OCI-LY7 (cell line): ENCODE data around the gene MRPL40. TPM values are rescaled to one million over a fixed set of nuclear protein-coding genes. Genes with fewer than 3 reads are reported as not detected.

Experiments used
- BruUV-seq: library from RNA; stranded (reverse); fragments of 400-500 nt; replicated peaks from 2 replicates; lab custom pipeline; 2021; lab: Mats Ljungman, UMichigan
- CTCF ChIA-PET: fragments of 300-600 bp; sonication (Branson Sonifier 250); formaldehyde crosslinking; loops from one replicate; lab custom pipeline; 2022; ENCODE audit warnings: antibody characterized with exemption; ENCODE audit not compliant: unreplicated experiment; lab: Charles Lee
- POLR2A ChIA-PET: fragments of 300-600 bp; sonication (Branson Sonifier 250); formaldehyde crosslinking; loops from one replicate; lab custom pipeline; 2022; ENCODE audit warnings: antibody characterized with exemption; lab: Charles Lee
- DNase-seq: peaks from one replicate; pipeline ENCODE4 v3.0.0-alpha.2; 2015; ENCODE audit warnings: low spot score
- H2AFZ ChIP-seq: fragments of 200-600 bp; sonication (generic), shearing (Covaris generic); 2 replicates; pipeline ENCODE4 v1.6.1; 2014; ENCODE audit warnings: mild to moderate bottlenecking, antibody characterized with exemption, low read length, moderate library complexity
- H3K27ac ChIP-seq: fragments of 200-600 bp; sonication (generic); 2 replicates; pipeline ENCODE4 v1.5.1; 2014; ENCODE audit warnings: mixed run types, low read depth, mild to moderate bottlenecking, moderate library complexity, low read length, inconsistent platforms; ENCODE audit not compliant: poor library complexity, severe bottlenecking
- H3K36me3 ChIP-seq: fragments of 200-600 bp; sonication (generic); 2 replicates; pipeline ENCODE4 v1.6.1; 2014; ENCODE audit warnings: mild to moderate bottlenecking, antibody characterized with exemption, low read length, moderate library complexity, mixed read lengths; ENCODE audit not compliant: insufficient read depth
- H3K4me1 ChIP-seq: fragments of 200-600 bp; sonication (generic); 2 replicates; pipeline ENCODE4 v1.5.1; 2014; ENCODE audit warnings: mild to moderate bottlenecking, low read length; ENCODE audit not compliant: insufficient read depth, poor library complexity, severe bottlenecking
- H3K4me2 ChIP-seq: fragments of 200-600 bp; sonication (generic); 2 replicates; pipeline ENCODE4 v1.6.1; 2014; ENCODE audit warnings: mild to moderate bottlenecking, low read length
- H3K4me3 ChIP-seq: fragments of 200-600 bp; sonication (generic); 2 replicates; pipeline ENCODE4 v1.5.1; 2014; ENCODE audit warnings: mild to moderate bottlenecking, low read depth, low read length; ENCODE audit not compliant: poor library complexity, severe bottlenecking
- H3K79me2 ChIP-seq: fragments of 200-600 bp; sonication (generic); 2 replicates; pipeline ENCODE4 v1.6.1; 2016; ENCODE audit warnings: low read depth, mild to moderate bottlenecking, low read length, moderate library complexity, mixed read lengths; ENCODE audit not compliant: insufficient read depth
- H3K9me2 ChIP-seq: fragments of 200-600 bp; sonication (generic); 2 replicates; pipeline ENCODE4 v1.6.1; 2016; ENCODE audit warnings: mild to moderate bottlenecking, low read length, mixed read lengths; ENCODE audit not compliant: insufficient read depth
- H3K9me3 ChIP-seq: fragments of 200-600 bp; sonication (generic); 2 replicates; pipeline ENCODE4 v1.6.1; 2014; ENCODE audit warnings: mild to moderate bottlenecking, mixed run types, low read length, mixed read lengths
- H4K20me1 ChIP-seq: fragments of 200-600 bp; sonication (generic); 2 replicates; pipeline ENCODE4 v1.6.1; 2014; ENCODE audit warnings: mild to moderate bottlenecking, antibody characterized with exemption, low read length, moderate library complexity, mixed read lengths; ENCODE audit not compliant: insufficient read depth
- EZH2phosphoT487 ChIP-seq: fragments of 200-600 bp; sonication (generic); IDR thresholded peaks from 2 replicates; pipeline ENCODE4 v1.6.1; 2018; ENCODE audit warnings: low read depth, borderline replicate concordance, mild to moderate bottlenecking, mixed run types, antibody characterized with exemption, low read length, moderate library complexity, mixed read lengths
- intact Hi-C: fragments of 100-400 bp; cut with micrococcal nuclease; formaldehyde crosslinking; loops from one replicate; pipeline ENCODE4 v1.10.0; 2022; ENCODE audit not compliant: unreplicated experiment
- total RNA-seq, 2 experiments: library from RNA; depleted of rRNA in 1 of 2; stranded (reverse); fragments of >200 nt in 1 of 2; shearing (Covaris generic) in 1 of 2; gene quantifications; 2 replicates each; pipeline ENCODE4 v1.2.3, GENCODE V29; 2014 to 2022
- TF ChIP-seq, protein P1 (sequence below): fragments of 200-600 bp; sonication (generic); conservative IDR thresholded peaks from 2 replicates; pipeline ENCODE4 v1.5.1; 2014; ENCODE audit warnings: mild to moderate bottlenecking, antibody characterized with exemption, low read length, moderate library complexity, mixed read lengths

Gene MRPL40
- total RNA-seq, 2 experiments from 2014 or later: 38.5 to 45.6 TPM

DNA sequence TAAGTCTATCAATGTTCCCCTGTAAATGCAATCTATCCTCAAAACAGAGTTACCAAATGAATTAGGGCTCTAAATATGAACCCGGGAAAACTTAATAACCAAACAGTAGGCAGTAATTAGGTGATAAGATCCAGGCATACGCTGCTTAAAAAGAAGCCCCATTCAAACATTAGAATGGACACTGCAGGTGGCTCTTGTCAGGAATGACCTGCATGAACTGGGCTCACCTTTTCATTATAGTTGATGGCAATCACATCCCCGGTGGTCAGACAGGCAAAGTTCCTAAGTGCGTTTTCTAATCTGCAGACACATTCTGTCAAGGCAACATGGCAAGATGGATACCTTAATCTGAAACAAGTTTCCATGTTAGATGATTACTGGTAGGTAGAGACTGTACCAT, 32.6 kb downstream of the MRPL40 start:
- no peaks in the 10 kb centered on the region for H3K9me2 ChIP-seq
- intact Hi-C loops: loop anchor here (10.0 kb wide), 1 partner anchor 120 kb away; no protein-coding TSS in a partner anchor
- no peaks in the 10 kb centered on the region for H3K9me3 ChIP-seq
- TF ChIP-seq, protein P1, sequence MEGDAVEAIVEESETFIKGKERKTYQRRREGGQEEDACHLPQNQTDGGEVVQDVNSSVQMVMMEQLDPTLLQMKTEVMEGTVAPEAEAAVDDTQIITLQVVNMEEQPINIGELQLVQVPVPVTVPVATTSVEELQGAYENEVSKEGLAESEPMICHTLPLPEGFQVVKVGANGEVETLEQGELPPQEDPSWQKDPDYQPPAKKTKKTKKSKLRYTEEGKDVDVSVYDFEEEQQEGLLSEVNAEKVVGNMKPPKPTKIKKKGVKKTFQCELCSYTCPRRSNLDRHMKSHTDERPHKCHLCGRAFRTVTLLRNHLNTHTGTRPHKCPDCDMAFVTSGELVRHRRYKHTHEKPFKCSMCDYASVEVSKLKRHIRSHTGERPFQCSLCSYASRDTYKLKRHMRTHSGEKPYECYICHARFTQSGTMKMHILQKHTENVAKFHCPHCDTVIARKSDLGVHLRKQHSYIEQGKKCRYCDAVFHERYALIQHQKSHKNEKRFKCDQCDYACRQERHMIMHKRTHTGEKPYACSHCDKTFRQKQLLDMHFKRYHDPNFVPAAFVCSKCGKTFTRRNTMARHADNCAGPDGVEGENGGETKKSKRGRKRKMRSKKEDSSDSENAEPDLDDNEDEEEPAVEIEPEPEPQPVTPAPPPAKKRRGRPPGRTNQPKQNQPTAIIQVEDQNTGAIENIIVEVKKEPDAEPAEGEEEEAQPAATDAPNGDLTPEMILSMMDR: no peak
- no peak for TF ChIP-seq EZH2phosphoT487
- H3K36me3 ChIP-seq: peaks cover 99% of the 10 kb centered on the region
- H3K4me3 ChIP-seq: no peak overlapping the region
- no peak for DNase-seq
- no peak overlapping the region for H2AFZ ChIP-seq
- H3K27ac ChIP-seq: no peak overlapping the region
- no peak overlapping the region for H3K4me2 ChIP-seq
- POLR2A ChIA-PET: no interaction called here
- no peaks in the 10 kb centered on the region for H4K20me1 ChIP-seq
- BruUV-seq: no TSS peak
- CTCF ChIA-PET: no interaction called here
- H3K79me2 ChIP-seq: no peaks in the 10 kb centered on the region
- no peaks in the 10 kb centered on the region for H3K4me1 ChIP-seq

DNA sequence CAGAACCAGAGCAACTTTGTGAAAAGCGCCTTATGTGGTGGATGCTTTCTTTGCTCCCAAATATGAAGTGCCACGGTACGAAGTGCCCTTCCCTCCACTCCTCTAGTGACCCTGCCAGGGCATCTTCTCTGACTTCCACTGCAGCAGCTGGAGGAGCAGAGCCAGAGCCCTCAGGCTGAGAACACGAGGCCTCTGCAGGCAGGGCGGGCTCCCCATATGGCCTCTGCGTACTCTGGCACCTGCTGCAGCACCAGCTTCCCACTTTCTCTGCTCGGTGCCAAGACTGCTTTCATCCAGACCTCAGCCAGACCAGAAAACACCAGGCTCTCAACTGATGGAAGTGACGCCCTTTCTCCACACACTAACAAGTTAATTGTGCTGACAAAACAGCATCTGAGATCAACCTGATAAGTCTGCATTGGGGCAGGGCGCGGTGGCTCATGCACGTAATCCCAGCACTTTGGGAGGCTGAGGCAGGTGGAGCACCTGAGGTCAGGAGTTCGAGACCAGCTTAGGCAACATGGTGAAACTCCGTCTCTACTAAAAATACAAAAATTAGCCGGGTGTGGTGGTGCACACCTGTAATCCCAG, 33.9 kb downstream of the MRPL40 start:
- H3K79me2 ChIP-seq: no peaks in the 10 kb centered on the region
- no peaks in the 10 kb centered on the region for H3K4me1 ChIP-seq
- no peak overlapping the region for H2AFZ ChIP-seq
- H3K4me2 ChIP-seq: no peak overlapping the region
- H3K9me2 ChIP-seq: no peaks in the 10 kb centered on the region
- ChIA-PET CTCF (no interaction called here), POLR2A (no interaction called here)
- no TSS peak for BruUV-seq
- no peaks in the 10 kb centered on the region for H3K9me3 ChIP-seq
- no peak overlapping the region for H3K27ac ChIP-seq
- no peak for TF ChIP-seq EZH2phosphoT487
- TF ChIP-seq, protein P1: no peak
- H4K20me1 ChIP-seq: no peaks in the 10 kb centered on the region
- no peak overlapping the region for H3K4me3 ChIP-seq
- no peak for DNase-seq
- peaks cover 98% of the 10 kb centered on the region for H3K36me3 ChIP-seq
- intact Hi-C loops: loop anchor here (10.0 kb wide), 1 partner anchor 121 kb away; no protein-coding TSS in a partner anchor
